ENCODE measurements around the gene TAGLN. TPM values are rescaled to one million over a fixed set of nuclear protein-coding genes. Genes with fewer than 3 reads are reported as not detected.
A peak's percentile ranks its signal among the peaks of the same experiment; 100 is the strongest.

The TAGLN gene
- total and polyA plus RNA-seq, 9 of the 15 experiments (the other 6 are each of a cell fraction or from before 2014, with no cell fraction given): 0.21 to 4.9 (median 1.1) TPM

GRCh38 chr11:117189941-117190544 lies 9.1 kb upstream of the TAGLN start:
- no peaks in the 10 kb centered on the region for H3K27me3 ChIP-seq (ENCODE audit: control insufficient read depth in 2 of 2, insufficient read depth in 2 of 2, low read length in 2 of 2)
- H3K9me3 ChIP-seq (replicated peaks; ENCODE audit: control insufficient read depth, insufficient read depth, low read depth, low read length): no peaks in the 10 kb centered on the region
- H4K20me1 ChIP-seq (replicated peaks; ENCODE audit: control insufficient read depth, insufficient read depth, low read length): 0 out of 2 replicates have a peak, but pooled peaks cover 3% of the 10 kb centered on the region
- ChIA-PET POLR2A (no interaction called here), CTCF (ENCODE audit: low intra/inter-chr PET ratio) (no interaction called here)
- no peak overlapping the region for H3K27ac ChIP-seq (ENCODE audit: extremely low read depth, low read depth, low read length)
- no peaks in the 10 kb centered on the region for H3K9me1 ChIP-seq (ENCODE audit: control insufficient read depth, insufficient read depth, low read length)
- ATAC-seq (no peak), FAIRE-seq (no peak), DNase-seq (ENCODE audit: extremely low read depth in 1 of 4, low spot score in 3 of 4) (no peak)
- no peak overlapping the region for H3K4me2 ChIP-seq (ENCODE audit: insufficient read depth, low read length)
- TF ChIP-seq NR0B1 (IDR thresholded peaks at IDR 0.05; ENCODE audit: partially characterized antibody) (no peak), POLR2G (IDR thresholded peaks at IDR 0.05; ENCODE audit: low read depth, low read length) (0 out of 2 replicates have a peak, but pooled peaks have one; percentile 37), EWSR1 (IDR thresholded peaks at IDR 0.05; ENCODE audit: borderline replicate concordance, low read depth, partially characterized antibody) (no peak), TFAM (CRISPR knock-in tag; conservative IDR thresholded peaks at IDR 0.05) (no peak), THRAP3 (IDR thresholded peaks at IDR 0.05; ENCODE audit: borderline replicate concordance) (no peak), ELK1 (CRISPR knock-in tag; IDR thresholded peaks at IDR 0.05) (no peak), SREBF2 (CRISPR knock-in tag; IDR thresholded peaks at IDR 0.05) (no peak), ZNF407 (IDR thresholded peaks at IDR 0.05; ENCODE audit: low read depth) (no peak)
- intact Hi-C loops (cut with micrococcal nuclease) (no loop called here), in situ Hi-C loops (cut with MboI) (no loop called here)
- no peak overlapping the region for H2AFZ ChIP-seq (ENCODE audit: low read depth, low read length)
- peaks cover 0 to 4% of the 10 kb centered on the region in 2 experiments; a peak in 1 of 5 replicates for H3K4me1 ChIP-seq (replicated peaks in 1 of 2; ENCODE audit: control insufficient read depth in 2 of 2, insufficient read depth in 2 of 2, low read length in 2 of 2)
- H3K79me2 ChIP-seq (ENCODE audit: control insufficient read depth, insufficient read depth, low read length): no peaks in the 10 kb centered on the region
- H3K36me3 ChIP-seq (ENCODE audit: control insufficient read depth, insufficient read depth, low read length): peaks cover 47% of the 10 kb centered on the region; the same call in 1 of the 3 replicates
- no peak overlapping the region for H3K9ac ChIP-seq (ENCODE audit: insufficient read depth in 1 of 2, low read depth in 2 of 2, low read length in 2 of 2)
- BruUV-seq (replicated peaks): no TSS peak
- H3K4me3 ChIP-seq: no peak overlapping the region
- 72% methylated on average over 4 of the region's 8 CpGs for WGBS (ENCODE audit: insufficient coverage, low coverage, missing lambda C conversion rate)

Measured in K562 (cell line).